NCI-H1092 treated with DMSO at 0.1 percent for 48 hours (cell line): ENCODE data around the gene UPK3B.
A peak's percentile ranks its signal among the peaks of the same experiment; 100 is the strongest.
"Not testable (repeated sequence)": the region's sequence is repeated elsewhere in the genome, so short reads cannot be mapped to it uniquely, and the experiment has no call there.

Experiments used
- DNase-seq: peaks from one replicate; lab custom pipeline; 2025; lab: John Stamatoyannopoulos, UW

Gene UPK3B

DNA sequence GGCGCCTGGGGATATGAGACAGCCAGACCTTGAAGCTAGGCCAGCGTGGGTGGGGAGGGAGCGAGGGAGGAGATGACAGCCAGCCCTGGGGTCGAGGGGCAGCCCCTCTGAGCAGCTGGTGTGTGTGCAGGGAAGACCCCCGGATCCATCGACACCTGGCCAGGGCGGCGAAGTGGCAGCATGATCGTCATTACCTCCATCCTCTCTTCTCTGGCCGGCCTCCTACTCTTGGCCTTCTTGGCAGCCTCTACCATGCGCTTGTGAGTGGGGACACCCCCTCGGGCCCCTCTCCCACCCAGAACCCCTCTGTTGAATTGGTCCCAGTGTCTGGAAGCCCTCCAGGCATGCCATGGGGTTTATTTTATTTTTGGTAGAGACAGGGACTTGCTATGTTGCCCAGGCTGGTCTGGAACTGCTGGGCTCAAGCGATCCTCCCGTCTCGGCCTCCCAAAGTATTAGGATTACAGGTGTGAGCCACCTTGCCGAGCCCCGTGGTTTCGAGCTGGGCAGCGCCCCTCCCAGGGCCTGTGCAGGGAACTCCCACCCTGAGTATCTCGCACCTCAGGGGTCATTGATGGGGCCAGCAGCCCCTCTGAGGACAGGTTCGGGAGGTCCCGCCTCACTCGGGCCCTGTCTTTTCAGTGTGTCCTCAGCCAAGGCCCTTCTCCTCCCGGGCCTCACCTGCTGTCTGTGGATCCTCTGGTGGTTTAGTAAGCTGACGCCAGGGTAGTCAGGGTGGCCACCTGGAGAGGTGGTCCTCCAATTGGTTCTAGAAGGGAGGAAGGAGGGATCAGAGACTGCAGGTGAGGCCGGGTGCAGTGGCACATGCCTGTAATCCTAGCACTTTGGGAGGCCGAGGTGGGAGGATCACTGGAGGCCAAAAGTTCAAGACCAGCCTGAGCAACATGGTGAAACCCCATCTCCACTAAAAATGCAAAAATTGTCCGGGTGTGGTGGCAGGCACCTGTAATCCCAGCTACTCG, 3.8 kb downstream of the UPK3B start:
- no peak for DNase-seq

- no peak for DNase-seq
These were observed 4.8 kb downstream of the UPK3B start for GRCh38 chr7:76514926-76515771.

GRCh38 chr7:76515999-76516443, 5.7 kb downstream of the UPK3B start:
- DNase-seq = peak; percentile 39

- DNase-seq = not testable (repeated sequence)
These were observed 6.6 kb downstream of the UPK3B start for GRCh38 chr7:76516932-76517331.

GRCh38 chr7:76526183-76526582, 15.8 kb downstream of the UPK3B start:
- DNase-seq = not testable (repeated sequence)

DNA sequence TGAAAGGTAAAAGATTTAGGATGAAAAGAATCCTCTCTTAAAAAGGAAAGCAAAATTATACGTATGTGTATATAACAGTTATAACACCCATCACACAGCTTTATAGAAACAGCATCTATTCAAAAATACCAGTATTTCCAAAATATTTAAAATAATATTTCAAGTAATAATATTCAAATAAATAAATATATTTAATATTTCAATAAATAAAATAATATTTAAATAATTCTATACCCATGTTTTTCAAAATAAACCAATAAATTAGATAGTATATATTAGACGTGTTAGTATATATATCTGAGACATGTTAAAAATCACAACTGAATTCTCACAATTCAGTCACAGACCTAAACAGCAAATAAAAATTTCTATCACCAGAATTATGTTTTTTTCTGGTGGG, 21.3 kb downstream of the UPK3B start:
- DNase-seq = not testable (repeated sequence)

- not testable (repeated sequence) for DNase-seq
These were observed 32.8 kb downstream of the UPK3B start, which contains the start of gene SPDYE16 for GRCh38 chr7:76543197-76543596. SPDYE16 (minus strand) TSS chr7:76543297; CDS start chr7:76541459, 1,838 bp downstream.

DNA sequence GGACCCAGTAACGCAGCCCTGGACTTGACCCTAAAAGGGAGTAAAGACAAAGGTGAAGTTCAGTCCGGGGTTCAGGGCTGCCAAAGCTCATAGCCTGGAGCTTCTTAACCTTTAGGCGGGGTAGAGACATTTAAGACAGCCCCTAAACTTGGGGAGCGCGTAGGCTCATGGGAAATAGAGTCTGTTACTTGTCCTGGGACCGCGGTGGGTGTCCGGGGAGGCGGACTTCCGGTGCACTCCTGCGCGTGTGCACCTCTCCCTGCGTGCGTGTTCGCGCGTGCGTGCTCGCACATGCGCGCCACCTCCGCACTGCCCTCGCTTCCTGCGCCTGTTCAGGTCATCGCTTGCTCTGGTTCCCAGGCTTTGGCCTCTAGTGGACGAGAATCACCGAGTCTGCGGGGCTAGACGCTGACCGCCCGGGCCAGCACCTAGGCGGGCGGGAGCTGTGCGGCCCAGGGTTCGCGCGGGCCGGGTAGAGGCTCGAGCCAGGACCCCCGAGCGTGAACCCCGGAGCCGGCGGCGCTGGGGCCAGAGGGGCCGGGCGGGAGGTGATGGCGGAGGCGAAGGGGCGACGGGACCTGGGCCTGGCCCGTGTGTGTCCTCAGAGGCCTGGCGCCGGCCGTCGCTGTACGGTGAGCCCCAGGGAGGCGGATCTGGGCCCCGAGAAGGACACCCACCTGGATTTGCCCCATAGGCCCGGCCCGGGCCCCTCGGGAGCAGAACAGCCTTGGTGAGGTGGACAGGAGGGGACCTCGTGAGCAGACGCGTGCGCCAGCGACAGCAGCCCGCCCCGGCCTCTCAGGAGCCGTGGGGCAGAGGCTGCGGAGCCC, 38.9 kb downstream of the UPK3B start:
- DNase-seq = peak; percentile 85

GRCh38 chr7:76549855-76550248, 39.5 kb downstream of the UPK3B start:
- DNase-seq = not testable (repeated sequence)

DNA sequence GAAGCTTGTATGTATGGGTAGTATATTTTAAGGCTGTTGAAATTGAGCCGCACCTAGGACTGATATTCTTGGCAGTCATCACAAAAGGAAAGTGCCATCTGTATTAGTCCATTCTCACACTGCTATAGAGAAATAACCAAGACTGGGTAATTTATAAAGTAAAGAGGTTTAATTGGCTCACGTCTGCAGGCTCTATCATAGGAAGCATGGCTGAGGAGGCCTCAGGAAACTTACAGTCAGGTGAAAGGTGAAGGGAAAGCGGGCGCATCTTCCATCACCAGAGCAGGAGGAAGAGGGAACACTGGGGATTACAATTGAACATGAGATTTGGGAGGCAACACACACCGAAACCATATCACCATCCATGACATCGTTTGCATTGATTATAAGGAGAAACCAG, 41.6 kb downstream of the UPK3B start:
- not testable (repeated sequence) for DNase-seq

- DNase-seq = not testable (repeated sequence)
These were observed 49.3 kb downstream of the UPK3B start for GRCh38 chr7:76559685-76560084.

DNA sequence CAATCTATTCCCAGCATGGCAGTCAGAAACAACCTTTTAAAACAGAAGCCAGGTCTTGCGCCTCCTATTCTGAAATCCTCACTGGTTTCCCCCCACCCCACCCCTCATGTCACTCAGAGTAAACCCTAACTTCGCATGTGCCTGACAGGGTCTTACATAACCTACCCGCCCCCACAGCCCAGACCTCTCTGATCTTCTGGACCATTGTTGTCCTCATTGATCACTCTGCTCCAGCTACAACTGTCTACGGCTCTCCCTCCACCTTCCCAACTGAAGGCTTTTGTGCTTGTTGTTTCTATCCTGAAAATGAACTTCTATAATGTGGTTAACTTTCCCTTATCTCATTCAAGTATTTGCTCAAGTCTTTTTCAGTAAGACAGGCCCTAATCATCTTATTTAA, 49.8 kb downstream of the UPK3B start:
- not testable (repeated sequence) for DNase-seq

- not testable (repeated sequence) for DNase-seq
These were observed 51.0 kb downstream of the UPK3B start for GRCh38 chr7:76561342-76561741.

- not testable (repeated sequence) for DNase-seq
These were observed 54.6 kb downstream of the UPK3B start for GRCh38 chr7:76565001-76565400.
